GM12891 (cell line): Measurements from ENCODE around the gene KRTAP12-1.

Experiments
- PAX5 ChIP-seq: IDR thresholded peaks from 2 replicates; pipeline ENCODE4 v1.6.1; 2011; ENCODE audit warnings: low read length, moderate library complexity, mild to moderate bottlenecking; ENCODE audit not compliant: insufficient read depth, severe bottlenecking
- POLR2A ChIP-seq: IDR thresholded peaks from 2 replicates; pipeline ENCODE4 v1.6.1; 2011; ENCODE audit warnings: low read depth, low read length, control low read depth
- POLR2AphosphoS5 ChIP-seq: IDR thresholded peaks from 2 replicates; pipeline ENCODE4 v1.6.1; 2011; ENCODE audit warnings: low read depth, low read length, control low read depth
- POU2F2 ChIP-seq: IDR thresholded peaks from 2 replicates; pipeline ENCODE4 v1.6.1; 2011; ENCODE audit warnings: low read depth, mild to moderate bottlenecking, control low read depth, low read length, moderate library complexity
- TAF1 ChIP-seq: IDR thresholded peaks from 2 replicates; pipeline ENCODE4 v1.6.1; 2011; ENCODE audit warnings: low read depth, low read length, control low read depth

DNA sequence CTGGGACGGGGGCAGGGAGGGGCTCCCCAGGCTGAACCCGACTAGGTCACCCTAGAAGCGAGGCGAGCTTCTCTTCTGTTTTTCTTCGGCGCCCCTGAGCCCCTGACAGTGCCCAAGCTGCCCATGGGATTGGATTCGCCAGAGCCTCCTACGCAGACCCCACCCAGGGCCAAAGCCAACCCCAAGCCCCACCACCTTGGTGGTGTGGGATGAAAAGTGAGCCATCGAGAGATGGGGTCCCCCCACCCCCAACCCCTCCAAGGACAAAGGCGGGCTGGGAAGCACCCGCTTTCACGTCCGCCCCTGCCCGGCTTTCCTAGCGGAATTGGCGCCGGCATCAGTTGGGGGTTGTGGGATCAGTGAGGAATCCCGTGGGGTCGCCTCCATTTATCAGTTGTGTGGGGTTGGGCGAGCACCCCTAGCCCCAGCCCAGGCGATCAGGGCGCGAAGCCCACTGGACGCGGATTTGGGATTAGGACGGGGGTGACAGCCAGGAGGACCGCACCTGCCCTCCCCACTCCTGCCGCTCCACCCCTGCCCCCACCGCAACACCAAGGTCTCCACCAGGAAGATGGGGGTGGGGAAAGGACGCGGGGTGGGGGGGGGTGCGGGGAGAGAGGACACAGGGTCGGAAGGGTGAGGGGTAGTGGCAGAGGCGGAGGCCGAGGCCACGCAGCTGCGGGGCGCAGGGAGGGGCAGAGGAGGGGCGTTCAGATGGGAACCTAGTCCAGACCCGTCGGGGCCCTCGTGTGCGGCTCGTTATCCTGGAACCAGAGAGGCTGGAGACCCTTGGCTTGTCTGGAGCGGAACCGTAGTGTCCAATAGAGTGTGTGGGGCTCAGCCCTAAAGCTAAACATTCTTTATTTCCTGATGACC lies 25.0 kb upstream of the KRTAP12-1 start:
- no peak for TF ChIP-seq POLR2A
- no peak for TF ChIP-seq POLR2AphosphoS5
- no peak for TF ChIP-seq POU2F2
- TF ChIP-seq TAF1: no peak
- no peak for TF ChIP-seq PAX5
